GM18861 (cell line): ENCODE data around the gene NUBPL.
"Not testable (repeated sequence)": the region's sequence is repeated elsewhere in the genome, so short reads cannot be mapped to it uniquely, and the experiment has no call there.

Source experiments
- ATAC-seq: cut with Tn5 transposase; IDR thresholded peaks from one replicate; pipeline ENCODE4 v1.9.1; 2021; ENCODE audit not compliant: unreplicated experiment

The NUBPL gene

GRCh38 chr14:31576949-31577348 is 15.7 kb downstream of the NUBPL start:
- no peak for ATAC-seq

- ATAC-seq: no peak
These were observed 17.1 kb downstream of the NUBPL start for GRCh38 chr14:31578266-31578665.

GRCh38 chr14:31578792-31579501 is 17.7 kb downstream of the NUBPL start:
- no peak for ATAC-seq

GRCh38 chr14:31580234-31580633 is 19.0 kb downstream of the NUBPL start:
- ATAC-seq: no peak

GRCh38 chr14:31582286-31582691 is 21.1 kb downstream of the NUBPL start:
- no peak for ATAC-seq

GRCh38 chr14:31582836-31583452 is 21.7 kb downstream of the NUBPL start:
- ATAC-seq: no peak

- no peak for ATAC-seq
These were observed 29.0 kb downstream of the NUBPL start for GRCh38 chr14:31590206-31590605.

- ATAC-seq: no peak
These were observed 30.9 kb downstream of the NUBPL start for GRCh38 chr14:31592122-31592521.

- ATAC-seq: no peak
These were observed 31.4 kb downstream of the NUBPL start for GRCh38 chr14:31592631-31593030.

- no peak for ATAC-seq
These were observed 35.3 kb downstream of the NUBPL start for GRCh38 chr14:31596342-31597095.

GRCh38 chr14:31605702-31606101 is 44.5 kb downstream of the NUBPL start:
- no peak for ATAC-seq

GRCh38 chr14:31611778-31612433 is 50.7 kb downstream of the NUBPL start:
- no peak for ATAC-seq

GRCh38 chr14:31613188-31613587 is 52.0 kb downstream of the NUBPL start:
- ATAC-seq: no peak

GRCh38 chr14:31618884-31619283 is 57.7 kb downstream of the NUBPL start:
- ATAC-seq: not testable (repeated sequence)

GRCh38 chr14:31619440-31619839 is 58.2 kb downstream of the NUBPL start:
- no peak for ATAC-seq

- ATAC-seq: not testable (repeated sequence)
These were observed 59.7 kb downstream of the NUBPL start for GRCh38 chr14:31620898-31621297.

GRCh38 chr14:31622060-31622459 is 60.9 kb downstream of the NUBPL start:
- no peak for ATAC-seq

GRCh38 chr14:31652900-31653299 is 91.7 kb downstream of the NUBPL start:
- ATAC-seq: not testable (repeated sequence)

GRCh38 chr14:31657917-31658316 is 96.7 kb downstream of the NUBPL start:
- no peak for ATAC-seq

- no peak for ATAC-seq
These were observed 98.1 kb downstream of the NUBPL start for GRCh38 chr14:31659278-31659677.

- peak; percentile 78 for ATAC-seq
These were observed 99.0 kb downstream of the NUBPL start for GRCh38 chr14:31660191-31660590.
